SH-SY5Y (cell line): Measurements from ENCODE around the gene FRMD4A.

Experiments
- GATA2 ChIP-seq: IDR thresholded peaks from 2 replicates; pipeline ENCODE4 v1.6.1; 2011; ENCODE audit warnings: mild to moderate bottlenecking, low read depth, low read length
- GATA3 ChIP-seq: IDR thresholded peaks from 2 replicates; pipeline ENCODE4 v1.6.1; 2011; ENCODE audit warnings: low read depth, mild to moderate bottlenecking, low read length, moderate library complexity

DNA sequence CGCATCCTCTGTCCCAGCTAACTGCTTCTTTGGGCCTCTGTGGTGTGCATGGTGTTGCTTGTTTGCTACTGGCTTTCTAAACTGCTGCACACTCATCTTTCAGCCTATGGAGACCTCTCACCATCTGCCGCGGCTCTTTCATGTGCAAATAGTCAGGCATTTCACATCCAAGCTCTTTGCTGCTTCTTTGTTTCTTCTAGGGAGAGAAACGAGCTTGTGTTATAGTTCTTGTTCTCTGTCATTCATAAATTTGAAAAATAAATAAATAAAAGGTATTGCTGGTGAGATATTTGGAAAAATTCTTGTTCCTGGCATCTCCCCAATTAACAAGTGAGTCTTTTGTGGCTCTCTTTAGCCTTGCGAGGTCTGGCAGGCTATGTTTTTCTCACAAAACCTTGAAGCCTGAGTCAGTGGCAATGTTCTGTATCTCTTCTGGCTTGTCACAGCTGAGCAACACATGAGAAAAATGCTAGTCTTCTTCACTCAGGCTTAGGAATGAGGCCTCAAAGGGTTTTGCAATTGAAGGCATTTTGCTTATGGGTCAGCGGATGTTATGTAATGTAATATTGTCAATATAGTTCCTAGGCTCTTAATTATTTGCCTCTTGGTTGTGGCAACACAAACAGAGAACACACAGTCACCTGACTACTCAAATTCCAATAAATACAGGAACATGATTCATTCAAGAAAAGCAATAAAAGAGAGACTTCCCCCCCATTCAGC, 274.0 kb downstream of the FRMD4A start:
- TF ChIP-seq GATA2 (no peak), GATA3 (no peak)
